Gastroesophageal sphincter (tissue), 3 donors: Measurements from ENCODE around the gene NIP7.

ENCODE experiments used
- CTCF ChIP-seq, 4 experiments: fragments of 200-600 bp in 2 of 4; fragments of 450-650 bp in 2 of 4; sonication (generic) in 1 of 4; IDR thresholded peaks; one replicate each; pipeline ENCODE4 v1.5.1; 2017 to 2019; ENCODE audit warnings: antibody characterized with exemption in 4 of 4, mild to moderate bottlenecking in 2 of 4, moderate library complexity in 2 of 4
- POLR2A ChIP-seq, 2 donors: fragments of 450-650 bp; IDR thresholded peaks; one replicate each; pipeline ENCODE4 v1.6.1; 2017; ENCODE audit warnings: antibody characterized with exemption in 2 of 2, mild to moderate bottlenecking in 2 of 2, moderate library complexity in 1 of 2

- TF ChIP-seq POLR2A (IDR thresholded peaks at IDR 0.05) (no peak), CTCF (IDR thresholded peaks at IDR 0.05) (no peak)
Observed at GRCh38 chr16:69309316-69309715, 30.3 kb upstream of the NIP7 start.
